BJ (cell line): ENCODE data around the gene MT1M. TPM values are rescaled to one million over a fixed set of nuclear protein-coding genes. Genes with fewer than 3 reads are reported as not detected.

Experiments
- CTCF ChIA-PET: fragments of 350-600 bp; formaldehyde crosslinking; extraction: SDS; loops from one replicate; lab custom pipeline; 2021; ENCODE audit warnings: antibody characterized with exemption, inconsistent platforms; lab: Yijun Ruan, JAX
- POLR2A ChIA-PET: fragments of 300-600 bp; sonication (Branson Sonifier 250); formaldehyde crosslinking; extraction: SDS; loops from one replicate; lab custom pipeline; 2021; ENCODE audit warnings: antibody characterized with exemption; lab: Charles Lee
- DNase-seq: peaks from one replicate; pipeline ENCODE4 v3.0.0-alpha.2; 2011; ENCODE audit warnings: low read depth
- H3K27me3 ChIP-seq: 2 replicates; pipeline ENCODE4 v1.6.0; 2011; ENCODE audit warnings: low read length; ENCODE audit not compliant: control insufficient read depth, insufficient read depth
- H3K36me3 ChIP-seq: 2 replicates; pipeline ENCODE4 v1.5.1; 2011; ENCODE audit warnings: low read length; ENCODE audit not compliant: control insufficient read depth, insufficient read depth
- H3K4me3 ChIP-seq: 2 replicates; pipeline ENCODE4 v1.5.1; 2011; ENCODE audit warnings: low read depth, mild to moderate bottlenecking, control low read depth, low read length
- CTCF ChIP-seq: IDR thresholded peaks from 2 replicates; pipeline ENCODE4 v1.5.1; 2011; ENCODE audit warnings: low read depth, mild to moderate bottlenecking, control low read depth, inconsistent platforms, low read length, moderate library complexity; ENCODE audit not compliant: insufficient read depth
- polyA plus RNA-seq: library from polyadenylated mRNA; depleted of rRNA; stranded (reverse); fragments of >200 nt; gene quantifications from 2 replicates; pipeline ENCODE4 v1.2.3, GENCODE V29; 2011

MT1M gene
- polyA plus RNA-seq, 1 experiment = 0.94 TPM

GRCh38 chr16:56643080-56643778, 10.8 kb downstream of the MT1M start:
- Histone ChIP-seq H3K27me3 (peaks cover 27% of the 10 kb centered on the region), H3K4me3 (peak overlapping the region; percentile 15; the same call in 1 of the 2 replicates), H3K36me3 (no peaks in the 10 kb centered on the region)
- CTCF ChIA-PET = interaction anchor here (0.8 to 2.1 kb wide), 4 partner anchors 9 to 42 kb away, joined by 3 to 5 read pairs (median 4); no protein-coding TSS in a partner anchor
- DNase-seq = no peak
- POLR2A ChIA-PET = no interaction called here
- TF ChIP-seq CTCF = peak; percentile 47

- ChIA-PET CTCF (interaction anchor here (0.8 to 2.1 kb wide), 3 partner anchors 8 to 43 kb away, joined by 4 to 5 read pairs (median 4); no protein-coding TSS in a partner anchor), POLR2A (no interaction called here)
- H3K36me3 ChIP-seq = no peaks in the 10 kb centered on the region
- H3K4me3 ChIP-seq = no peak overlapping the region
- no peak for DNase-seq
- peaks cover 33% of the 10 kb centered on the region for H3K27me3 ChIP-seq
- no peak for TF ChIP-seq CTCF
These were observed 11.4 kb downstream of the MT1M start for GRCh38 chr16:56643833-56644232.

GRCh38 chr16:56645311-56645710, 12.9 kb downstream of the MT1M start:
- CTCF ChIA-PET = no interaction called here
- Histone ChIP-seq H3K27me3 (peaks cover 38% of the 10 kb centered on the region), H3K4me3 (no peak overlapping the region), H3K36me3 (no peaks in the 10 kb centered on the region)
- no peak for TF ChIP-seq CTCF
- POLR2A ChIA-PET = no interaction called here
- DNase-seq = no peak

GRCh38 chr16:56645838-56646237, 13.4 kb downstream of the MT1M start:
- Histone ChIP-seq H3K27me3 (peaks cover 38% of the 10 kb centered on the region), H3K4me3 (no peak overlapping the region), H3K36me3 (no peaks in the 10 kb centered on the region)
- CTCF ChIA-PET = no interaction called here
- no peak for DNase-seq
- no peak for TF ChIP-seq CTCF
- POLR2A ChIA-PET = no interaction called here

GRCh38 chr16:56647641-56648431, 15.4 kb downstream of the MT1M start:
- Histone ChIP-seq H3K4me3 (no peak overlapping the region), H3K36me3 (no peaks in the 10 kb centered on the region), H3K27me3 (peaks cover 52% of the 10 kb centered on the region)
- DNase-seq = no peak
- CTCF ChIA-PET = interaction anchor here (0.7 kb wide), 1 partner anchor 28 kb away, joined by 3 read pairs; no protein-coding TSS in a partner anchor
- POLR2A ChIA-PET = no interaction called here
- no peak for TF ChIP-seq CTCF
